ENCODE results near the gene SLC24A4. TPM values are rescaled to one million over a fixed set of nuclear protein-coding genes. Genes with fewer than 3 reads are reported as not detected.

Gene SLC24A4
- total RNA-seq, 2 experiments from 2014 or later: not detected

DNA sequence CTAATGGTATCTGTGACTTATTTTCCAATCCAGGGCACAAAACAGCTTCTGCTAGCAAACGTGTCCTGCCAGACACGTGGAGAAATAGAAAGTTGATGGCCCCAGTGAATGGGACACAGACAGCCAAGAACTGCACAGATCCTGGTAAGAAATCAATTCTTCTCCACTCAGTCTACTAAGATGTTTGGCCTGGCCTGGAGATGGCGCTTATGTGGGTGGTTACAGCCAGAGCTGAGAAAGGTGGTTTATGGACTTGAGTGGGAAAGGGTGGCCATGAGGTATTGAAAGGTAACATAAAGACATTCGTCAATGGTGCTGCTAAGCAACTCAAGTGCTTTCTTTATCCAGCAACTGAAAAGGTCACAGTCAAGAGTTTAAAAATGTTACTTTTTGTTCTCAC is 2.9 kb downstream of the SLC24A4 start:
- Mint-ChIP-seq H3K27ac (no peak overlapping the region), H3K4me3 (no peak overlapping the region), H3K36me3 (no peaks in the 10 kb centered on the region), H3K27me3 (peaks cover 53% of the 10 kb centered on the region), H3K4me1 (peaks cover 4% of the 10 kb centered on the region), H3K9me3 (no peaks in the 10 kb centered on the region)
- POLR2A ChIA-PET: no interaction called here
- no peak for DNase-seq
- ATAC-seq (ENCODE audit: low read depth): no peak

DNA sequence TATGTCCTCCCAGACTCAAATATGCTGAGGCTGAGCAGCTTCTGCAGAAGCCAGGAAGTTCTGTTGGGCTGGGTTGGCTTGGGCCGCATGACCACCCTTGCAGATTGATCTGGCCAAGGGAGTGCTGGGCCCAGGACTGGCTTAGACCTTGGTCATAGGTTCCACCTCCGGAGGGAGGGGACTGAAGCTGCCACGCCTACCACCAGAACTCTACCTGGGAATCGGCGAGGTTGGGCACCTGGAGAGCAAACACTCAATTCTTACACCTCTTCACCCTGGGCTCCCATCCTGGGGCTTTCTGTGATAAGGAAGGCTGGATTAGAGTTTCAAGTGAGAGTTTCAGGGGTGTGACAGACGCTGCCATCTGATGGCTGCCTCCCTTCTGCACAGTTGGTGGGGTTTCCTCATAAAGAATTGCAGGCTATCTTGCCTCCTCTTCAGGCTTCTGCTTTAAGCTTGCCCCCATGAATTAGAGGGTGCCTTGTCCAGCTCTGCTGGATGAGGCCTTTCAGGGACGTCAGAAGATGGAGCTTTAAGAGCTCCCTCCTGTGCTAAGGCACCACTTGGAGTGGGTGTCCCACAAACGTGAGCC is 5.8 kb downstream of the SLC24A4 start:
- Mint-ChIP-seq H3K27ac (no peak overlapping the region), H3K9me3 (no peaks in the 10 kb centered on the region)

DNA sequence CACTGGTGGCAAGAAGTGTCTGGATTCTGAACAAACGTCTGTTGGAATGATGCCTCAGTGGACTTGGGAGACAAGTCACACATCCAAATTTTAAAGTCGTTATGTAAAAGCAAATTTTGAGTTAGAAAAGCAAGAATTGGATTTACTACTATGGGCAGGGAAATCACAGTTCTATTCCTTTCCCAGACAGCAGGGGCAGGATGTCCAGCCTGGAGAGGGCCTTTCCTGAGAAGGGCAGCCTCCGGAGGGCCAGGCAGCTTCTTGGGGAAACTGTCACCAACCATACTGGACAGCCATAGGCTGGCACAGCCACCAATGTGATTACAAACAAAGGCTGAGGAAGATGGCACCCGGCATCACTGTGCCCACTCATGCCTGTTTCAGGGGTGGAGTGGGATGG is 11.1 kb downstream of the SLC24A4 start:
- no peak overlapping the region for H3K27ac Mint-ChIP-seq
- H3K4me3 Mint-ChIP-seq: no peak overlapping the region
- H3K36me3 Mint-ChIP-seq: no peaks in the 10 kb centered on the region
- no peaks in the 10 kb centered on the region for H3K4me1 Mint-ChIP-seq
- DNase-seq: no peak
- POLR2A ChIA-PET: no interaction called here
- H3K9me3 Mint-ChIP-seq: no peaks in the 10 kb centered on the region
- ATAC-seq (ENCODE audit: low read depth): no peak
- H3K27me3 Mint-ChIP-seq: peaks cover 26% of the 10 kb centered on the region

More for the DNA sequence above, 5.8 kb downstream of the SLC24A4 start:
- Mint-ChIP-seq H3K36me3 (no peaks in the 10 kb centered on the region), H3K4me1 (peaks cover 2% of the 10 kb centered on the region), H3K27me3 (peaks cover 44% of the 10 kb centered on the region), H3K4me3 (no peak overlapping the region)
- POLR2A ChIA-PET: no interaction called here
- no peak for ATAC-seq (ENCODE audit: low read depth)
- no peak for DNase-seq

DNA sequence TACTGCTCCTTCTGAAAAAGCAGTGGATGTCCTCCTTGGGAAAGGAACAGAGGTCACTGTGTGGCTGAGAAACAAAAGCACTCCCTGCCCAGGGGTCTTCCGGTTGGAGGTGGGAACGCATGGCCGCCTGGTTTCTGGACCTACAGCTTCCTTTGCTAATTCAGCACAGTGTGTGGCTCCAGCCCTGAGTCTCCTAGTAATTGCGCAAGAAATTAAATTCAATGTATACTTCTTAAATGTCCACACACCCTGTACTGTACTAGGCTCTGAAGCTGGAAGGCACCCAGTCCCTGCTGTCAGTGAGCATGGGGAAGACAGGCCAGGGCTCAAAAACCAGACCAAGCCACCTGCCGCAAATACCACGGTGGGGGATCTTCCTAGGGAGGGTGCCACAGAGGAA is 13.4 kb downstream of the SLC24A4 start:
- ATAC-seq (ENCODE audit: low read depth): no peak
- POLR2A ChIA-PET: no interaction called here
- H3K27ac Mint-ChIP-seq: no peak overlapping the region
- DNase-seq: no peak
- peaks cover 30% of the 10 kb centered on the region for H3K27me3 Mint-ChIP-seq
- no peaks in the 10 kb centered on the region for H3K9me3 Mint-ChIP-seq
- H3K36me3 Mint-ChIP-seq: no peaks in the 10 kb centered on the region
- no peaks in the 10 kb centered on the region for H3K4me1 Mint-ChIP-seq
- H3K4me3 Mint-ChIP-seq: no peak overlapping the region

DNA sequence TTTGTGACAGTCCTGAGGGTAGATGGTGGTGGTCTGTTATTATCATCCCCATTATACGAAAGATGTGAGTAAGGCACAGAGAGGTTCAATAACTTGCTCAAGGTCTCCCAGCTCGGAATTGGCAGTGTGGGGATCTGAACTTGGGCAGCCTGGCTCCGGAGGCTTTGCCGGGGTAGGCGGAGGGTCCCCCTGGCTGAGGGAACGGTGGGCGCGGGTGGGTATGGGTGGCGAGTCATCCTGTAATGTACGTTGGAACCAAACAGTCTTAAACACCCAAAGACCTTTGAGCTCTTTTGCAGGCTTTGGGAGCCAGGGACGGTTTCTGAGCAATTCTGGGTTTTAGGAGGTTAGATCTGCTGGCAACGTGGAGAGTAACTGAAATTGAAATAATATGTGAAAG is 16.5 kb downstream of the SLC24A4 start:
- ATAC-seq (ENCODE audit: low read depth) (no peak), DNase-seq (no peak)
- no peaks in the 10 kb centered on the region for H3K36me3 Mint-ChIP-seq
- no peaks in the 10 kb centered on the region for H3K9me3 Mint-ChIP-seq
- POLR2A ChIA-PET: no interaction called here
- H3K27me3 Mint-ChIP-seq: peaks cover 28% of the 10 kb centered on the region
- H3K27ac Mint-ChIP-seq: no peak overlapping the region
- no peak overlapping the region for H3K4me3 Mint-ChIP-seq
- peaks cover 3% of the 10 kb centered on the region for H3K4me1 Mint-ChIP-seq

DNA sequence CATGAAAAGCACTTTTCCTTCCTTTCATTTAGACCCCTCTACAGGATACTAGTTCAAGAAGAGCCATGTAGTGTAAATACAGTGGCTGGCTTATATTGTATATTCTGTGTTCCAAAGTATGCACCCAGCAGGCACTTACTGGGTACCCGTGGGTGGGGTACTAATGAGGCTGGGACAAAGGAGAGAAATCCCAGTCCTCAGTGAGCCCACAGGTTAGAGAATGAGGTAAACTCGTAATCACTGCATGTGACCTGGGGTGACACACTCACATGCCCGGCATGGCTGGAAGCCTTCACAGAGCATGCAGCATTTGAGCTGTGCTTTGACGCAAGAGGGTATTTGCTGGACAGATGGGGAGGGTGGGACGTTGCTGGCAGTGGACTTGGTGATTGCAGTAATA is 17.1 kb downstream of the SLC24A4 start:
- DNase-seq: no peak
- no peaks in the 10 kb centered on the region for H3K36me3 Mint-ChIP-seq
- no peak overlapping the region for H3K27ac Mint-ChIP-seq
- peaks cover 3% of the 10 kb centered on the region for H3K4me1 Mint-ChIP-seq
- H3K27me3 Mint-ChIP-seq: peaks cover 32% of the 10 kb centered on the region
- no peak for ATAC-seq (ENCODE audit: low read depth)
- H3K9me3 Mint-ChIP-seq: no peaks in the 10 kb centered on the region
- no peak overlapping the region for H3K4me3 Mint-ChIP-seq
- POLR2A ChIA-PET: no interaction called here

DNA sequence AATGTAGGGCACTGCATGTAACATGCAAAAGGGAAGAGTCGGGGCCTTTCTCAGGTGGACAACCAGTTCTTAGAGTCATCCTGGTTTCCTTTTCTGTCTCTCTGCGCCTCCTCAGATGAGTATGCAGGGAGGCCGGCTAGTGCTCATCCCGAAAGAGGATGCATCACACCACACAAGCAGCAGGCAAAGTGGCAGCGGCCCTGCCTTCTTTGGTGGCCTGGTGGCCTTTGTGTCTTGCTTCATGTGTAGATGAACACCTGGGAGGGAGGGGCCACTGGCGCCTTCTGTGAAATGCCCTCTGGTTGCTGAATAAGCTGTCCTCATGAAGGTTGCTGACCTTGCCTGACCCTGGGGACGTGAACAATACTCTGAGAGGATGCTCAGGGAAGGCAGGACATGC is 18.0 kb downstream of the SLC24A4 start:
- Mint-ChIP-seq H3K4me3 (no peak overlapping the region), H3K27me3 (peaks cover 31% of the 10 kb centered on the region), H3K9me3 (no peaks in the 10 kb centered on the region), H3K4me1 (peaks cover 6% of the 10 kb centered on the region), H3K27ac (no peak overlapping the region), H3K36me3 (no peaks in the 10 kb centered on the region)
- POLR2A ChIA-PET: no interaction called here
- no peak for DNase-seq
- ATAC-seq (ENCODE audit: low read depth): no peak

DNA sequence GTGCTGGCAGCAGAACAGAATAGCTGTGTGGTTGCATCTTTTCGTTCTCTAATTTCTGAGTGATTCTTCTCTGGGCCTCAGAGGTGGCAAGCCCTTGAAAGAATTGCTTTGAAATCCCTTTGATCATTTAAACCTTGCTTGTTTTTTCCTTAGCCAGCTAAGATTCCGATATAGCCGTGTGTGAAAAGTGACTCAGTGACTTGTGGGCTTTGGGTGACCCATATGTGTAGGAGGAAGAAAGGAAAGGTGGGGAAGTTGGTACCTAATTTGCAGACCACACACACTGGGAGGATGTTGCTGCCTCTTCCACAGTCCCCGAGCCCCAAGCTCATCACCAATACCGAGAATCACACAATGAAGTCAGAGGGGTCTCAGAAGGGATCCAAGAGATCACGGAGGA is 18.8 kb downstream of the SLC24A4 start:
- Mint-ChIP-seq H3K27ac (no peak overlapping the region), H3K36me3 (no peaks in the 10 kb centered on the region), H3K4me1 (peaks cover 6% of the 10 kb centered on the region), H3K4me3 (no peak overlapping the region), H3K9me3 (no peaks in the 10 kb centered on the region), H3K27me3 (peaks cover 29% of the 10 kb centered on the region)
- POLR2A ChIA-PET: no interaction called here
- no peak for DNase-seq
- ATAC-seq (ENCODE audit: low read depth): peak; percentile 18

DNA sequence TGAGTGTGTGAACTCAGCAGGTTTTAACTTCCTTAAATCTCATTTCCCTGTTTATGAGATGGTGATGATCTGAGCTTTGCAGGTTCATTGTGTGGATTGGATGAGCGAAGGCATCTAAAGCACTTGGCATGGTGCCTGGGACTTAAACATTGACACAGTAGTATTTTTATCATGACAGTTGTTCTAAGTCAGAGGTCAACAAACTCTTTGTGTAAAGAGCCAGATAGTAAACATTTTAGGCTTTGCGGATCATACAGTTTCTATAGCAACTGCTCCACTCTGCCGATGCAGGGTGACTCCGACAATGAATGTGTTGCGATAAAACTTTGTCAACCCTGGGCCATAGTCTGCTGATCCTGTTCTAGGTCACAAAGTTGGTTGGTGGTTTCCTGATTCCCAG is 25.2 kb downstream of the SLC24A4 start:
- no peak for ATAC-seq (ENCODE audit: low read depth)
- POLR2A ChIA-PET: no interaction called here
- no peak overlapping the region for H3K4me3 Mint-ChIP-seq
- H3K4me1 Mint-ChIP-seq: peaks cover 4% of the 10 kb centered on the region
- H3K27me3 Mint-ChIP-seq: peaks cover 37% of the 10 kb centered on the region
- no peak overlapping the region for H3K27ac Mint-ChIP-seq
- no peak for DNase-seq
- H3K9me3 Mint-ChIP-seq: no peaks in the 10 kb centered on the region
- H3K36me3 Mint-ChIP-seq: no peaks in the 10 kb centered on the region

DNA sequence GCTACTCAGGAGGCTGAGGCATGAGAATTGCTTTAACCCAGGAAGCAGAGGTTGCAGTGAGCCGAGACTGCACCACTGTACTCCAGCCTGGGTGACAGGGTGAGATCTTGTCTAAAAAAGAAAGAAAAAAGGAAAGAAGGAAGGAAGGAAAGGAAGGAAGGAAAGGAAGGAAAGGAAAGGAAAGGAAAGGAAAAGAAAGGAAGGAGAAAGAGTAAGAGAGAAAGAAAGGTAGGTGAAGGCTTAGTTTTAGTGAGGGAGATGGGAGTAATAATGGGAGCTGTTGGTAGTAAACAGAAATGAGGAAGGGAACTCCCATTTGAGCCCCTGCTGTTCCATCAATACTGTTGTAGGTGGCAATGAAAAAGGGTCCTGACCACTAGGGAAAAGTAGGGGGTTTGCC is 28.8 kb downstream of the SLC24A4 start:
- Mint-ChIP-seq H3K9me3 (no peaks in the 10 kb centered on the region), H3K4me3 (no peak overlapping the region), H3K4me1 (peaks cover 2% of the 10 kb centered on the region), H3K27ac (no peak overlapping the region), H3K36me3 (no peaks in the 10 kb centered on the region), H3K27me3 (peaks cover 22% of the 10 kb centered on the region)
- POLR2A ChIA-PET: interaction anchor here (0.6 to 1.1 kb wide), 2 partner anchors 230 to 847 kb away, joined by 5 to 6 read pairs; partner anchors contain the start of genes CPSF2 and NDUFB1
- DNase-seq (no peak), ATAC-seq (ENCODE audit: low read depth) (no peak)

DNA sequence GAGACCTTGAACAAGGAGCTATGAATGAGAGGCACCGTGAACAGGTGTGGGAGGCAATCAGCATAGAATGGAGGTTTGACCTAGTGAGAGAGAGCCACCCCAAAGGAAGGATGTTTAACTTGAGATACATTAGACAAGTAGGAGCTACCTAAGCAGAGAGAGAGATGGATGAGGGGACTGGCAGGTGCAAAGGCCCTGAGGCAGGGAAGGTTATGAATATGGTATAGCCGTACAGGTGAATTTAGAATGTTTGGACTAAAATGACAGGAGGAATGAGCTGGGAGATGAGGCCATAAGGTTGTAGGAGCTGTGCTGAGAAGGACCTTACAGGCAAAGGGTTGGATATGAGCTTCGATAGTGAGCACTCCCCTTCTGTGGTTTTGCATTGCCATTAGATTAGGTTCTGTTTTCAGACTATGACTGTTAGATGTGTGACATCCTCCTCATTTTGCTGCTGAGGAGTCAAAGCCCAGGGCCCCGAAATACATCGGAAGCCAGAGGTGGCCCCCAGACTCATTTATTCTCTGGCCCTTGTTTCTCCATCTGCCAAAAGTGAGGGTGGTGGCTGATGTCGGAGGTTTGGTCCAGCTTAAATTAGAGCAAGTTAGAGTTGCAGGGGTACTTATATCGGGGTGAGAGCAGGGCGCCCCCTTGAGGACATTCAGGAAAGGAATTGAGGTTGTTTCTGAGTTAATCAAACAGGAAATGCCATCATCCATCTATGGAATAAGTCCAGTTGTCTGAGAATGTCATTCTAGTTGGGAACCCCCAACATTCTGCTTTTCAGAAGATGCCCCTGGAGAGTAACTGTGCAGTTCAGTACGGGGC is 29.4 kb downstream of the SLC24A4 start:
- no peak overlapping the region for H3K4me3 Mint-ChIP-seq
- no peaks in the 10 kb centered on the region for H3K9me3 Mint-ChIP-seq
- H3K36me3 Mint-ChIP-seq: no peaks in the 10 kb centered on the region
- no peak overlapping the region for H3K27ac Mint-ChIP-seq
- H3K27me3 Mint-ChIP-seq: peaks cover 22% of the 10 kb centered on the region
- ATAC-seq (ENCODE audit: low read depth) (no peak), DNase-seq (peak; percentile 48)
- POLR2A ChIA-PET: interaction anchor here (0.6 to 1.1 kb wide), 2 partner anchors 231 to 848 kb away, joined by 5 to 6 read pairs; partner anchors contain the start of genes CPSF2 and NDUFB1
- peaks cover 2% of the 10 kb centered on the region for H3K4me1 Mint-ChIP-seq

DNA sequence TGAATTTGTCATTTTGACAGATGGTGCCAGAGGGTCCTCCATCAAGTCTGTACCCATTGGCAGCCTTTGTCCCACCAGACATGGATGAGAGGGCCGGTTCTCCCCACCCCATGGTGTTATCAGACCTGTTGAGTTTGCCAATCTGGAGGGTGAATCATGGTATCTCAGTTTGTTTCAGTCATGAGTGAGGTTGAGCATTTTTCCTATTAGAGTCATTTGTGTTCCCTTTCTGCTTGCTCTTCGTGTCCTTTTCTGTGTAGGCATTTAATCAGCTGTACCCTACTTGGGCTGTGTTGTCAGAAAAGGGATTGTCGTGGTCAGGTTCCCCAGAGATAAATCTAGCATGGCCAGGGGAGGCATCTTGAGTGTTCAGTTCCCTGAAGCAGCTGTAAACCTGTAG is 30.5 kb downstream of the SLC24A4 start:
- POLR2A ChIA-PET: interaction anchor here (0.6 kb wide), 1 partner anchor 273 kb away, joined by 3 read pairs; no protein-coding TSS in a partner anchor
- no peak for DNase-seq
- H3K4me1 Mint-ChIP-seq: peaks cover 2% of the 10 kb centered on the region
- ATAC-seq (ENCODE audit: low read depth): no peak
- H3K4me3 Mint-ChIP-seq: no peak overlapping the region
- no peaks in the 10 kb centered on the region for H3K36me3 Mint-ChIP-seq
- no peaks in the 10 kb centered on the region for H3K9me3 Mint-ChIP-seq
- H3K27ac Mint-ChIP-seq: no peak overlapping the region
- peaks cover 25% of the 10 kb centered on the region for H3K27me3 Mint-ChIP-seq

DNA sequence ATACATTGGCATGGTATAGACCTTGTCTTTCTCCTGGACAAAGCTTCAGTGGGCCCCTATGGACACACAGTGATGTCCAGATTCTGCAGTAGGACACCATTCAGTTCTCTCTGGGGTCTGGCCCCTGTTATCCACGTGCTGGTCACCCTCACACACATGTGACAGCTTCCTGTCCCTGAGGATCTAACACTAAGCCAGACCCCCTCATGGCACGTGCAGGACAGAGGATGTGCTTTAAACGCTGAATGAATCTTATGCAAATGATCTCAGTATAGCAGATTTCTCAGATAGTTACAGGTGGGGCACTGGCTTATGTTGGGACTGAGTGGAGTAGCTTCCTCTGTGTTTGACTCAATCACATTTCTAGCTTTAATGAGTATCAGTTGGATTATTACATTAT is 33.7 kb downstream of the SLC24A4 start:
- POLR2A ChIA-PET: no interaction called here
- H3K4me1 Mint-ChIP-seq: peaks cover 1% of the 10 kb centered on the region
- no peak overlapping the region for H3K4me3 Mint-ChIP-seq
- H3K36me3 Mint-ChIP-seq: no peaks in the 10 kb centered on the region
- DNase-seq (no peak), ATAC-seq (ENCODE audit: low read depth) (no peak)
- H3K27me3 Mint-ChIP-seq: peaks cover 12% of the 10 kb centered on the region
- no peak overlapping the region for H3K27ac Mint-ChIP-seq
- H3K9me3 Mint-ChIP-seq: no peaks in the 10 kb centered on the region
